GM18868 (cell line): ENCODE data around the gene WDFY2.

Experiments
- ATAC-seq: cut with Tn5 transposase; IDR thresholded peaks from one replicate; pipeline ENCODE4 v1.9.1; 2021; ENCODE audit warnings: mild to moderate bottlenecking, moderate library complexity; ENCODE audit not compliant: unreplicated experiment

The WDFY2 gene

DNA sequence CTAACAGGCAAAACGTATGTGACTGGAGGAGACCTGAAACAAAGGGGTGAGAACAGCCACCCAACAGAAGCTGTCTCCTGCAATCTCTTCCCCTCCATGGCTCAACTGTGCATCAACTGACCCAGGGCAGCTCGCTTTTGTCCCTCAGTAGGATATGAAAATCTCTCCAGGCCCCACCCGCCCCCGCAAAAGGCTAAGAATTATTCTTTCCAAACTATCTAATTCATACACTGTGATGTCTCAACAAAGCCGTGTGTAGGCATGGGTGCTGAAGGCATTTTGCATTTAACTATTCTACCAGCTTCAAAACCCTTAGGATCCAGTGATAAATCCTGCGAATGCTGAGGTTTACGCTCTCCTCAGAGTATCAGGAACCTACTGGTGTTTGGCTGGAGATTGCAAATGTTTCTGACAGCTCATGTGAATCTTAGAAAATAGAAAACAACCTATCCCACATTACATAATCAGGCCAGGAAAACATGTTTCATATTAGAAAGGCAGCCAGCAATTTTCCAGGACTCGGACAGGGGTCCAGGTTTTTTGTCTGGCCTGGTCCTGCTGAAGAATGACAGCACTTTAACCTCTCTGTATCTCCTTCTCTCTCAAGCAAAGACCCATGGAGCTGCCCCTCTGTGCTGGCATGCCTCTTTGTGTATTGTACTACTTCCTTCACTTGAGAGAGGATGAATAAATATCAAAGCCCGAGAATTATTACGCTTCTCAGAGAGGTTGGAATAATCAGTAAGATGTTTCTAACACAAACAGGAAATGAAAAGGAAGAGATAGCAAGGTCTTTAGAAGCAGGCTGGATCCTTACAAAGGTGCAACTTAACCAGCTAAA lies 202.4 kb downstream of the WDFY2 start:
- ATAC-seq: no peak

- ATAC-seq: peak; percentile 74
Observed at GRCh38 chr13:51793570-51794271, 209.5 kb downstream of the WDFY2 start.

DNA sequence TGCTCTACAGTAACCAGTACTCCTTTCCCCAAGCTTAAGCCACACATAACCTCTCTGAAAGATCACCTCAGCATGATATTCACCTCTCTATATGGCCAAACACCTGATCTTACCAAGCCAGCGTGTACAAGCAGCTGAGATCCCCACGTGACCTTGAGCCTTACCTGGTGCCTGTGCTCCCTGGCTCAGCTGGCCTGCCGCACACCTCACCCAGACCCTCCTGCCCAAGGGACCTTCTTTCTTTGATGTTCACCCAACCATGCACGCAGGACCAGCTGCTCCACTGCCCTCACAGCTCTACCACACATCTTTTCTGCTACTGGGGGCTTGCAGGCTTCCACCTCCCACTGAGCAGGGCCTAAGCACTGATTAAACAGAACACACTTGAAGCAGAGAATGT lies 210.7 kb downstream of the WDFY2 start:
- ATAC-seq: no peak

DNA sequence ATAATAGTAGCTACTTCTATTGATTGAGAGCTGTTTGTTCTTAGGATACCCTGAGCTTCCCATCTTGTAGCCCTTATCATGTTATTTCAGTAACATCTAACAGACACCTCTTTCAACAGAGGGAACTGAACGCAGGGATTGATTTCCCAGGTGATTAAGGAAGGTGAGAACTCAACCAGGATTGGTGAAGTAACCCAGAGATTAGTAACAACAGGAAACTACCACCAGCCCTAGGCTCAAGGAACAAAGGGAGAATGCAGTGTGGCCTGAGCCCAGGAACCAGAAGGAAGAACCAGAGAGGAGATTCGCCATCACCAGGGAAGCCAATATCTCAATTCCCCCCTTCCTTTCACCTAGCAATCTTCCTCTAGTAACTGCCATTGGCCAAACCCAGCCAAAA lies 211.2 kb downstream of the WDFY2 start:
- ATAC-seq: no peak

DNA sequence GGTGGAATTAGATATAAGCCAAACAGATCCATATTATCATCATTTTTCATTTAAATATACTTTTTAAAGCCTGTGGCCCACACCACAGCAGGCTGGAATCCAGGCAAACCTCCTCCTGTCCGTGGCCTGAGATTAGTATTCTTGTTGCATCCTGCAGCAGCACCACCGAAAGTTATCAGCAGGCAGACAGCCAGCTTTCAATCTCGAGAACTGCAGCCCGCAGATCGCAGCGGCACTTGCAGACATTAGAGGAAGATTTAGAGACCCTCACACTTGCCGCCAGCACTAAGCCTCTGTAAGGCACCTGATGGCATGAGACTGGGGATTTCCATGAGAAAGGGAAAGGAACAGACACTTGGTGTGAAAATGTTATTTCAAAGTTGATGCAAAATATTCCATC lies 212.3 kb downstream of the WDFY2 start:
- no peak for ATAC-seq

DNA sequence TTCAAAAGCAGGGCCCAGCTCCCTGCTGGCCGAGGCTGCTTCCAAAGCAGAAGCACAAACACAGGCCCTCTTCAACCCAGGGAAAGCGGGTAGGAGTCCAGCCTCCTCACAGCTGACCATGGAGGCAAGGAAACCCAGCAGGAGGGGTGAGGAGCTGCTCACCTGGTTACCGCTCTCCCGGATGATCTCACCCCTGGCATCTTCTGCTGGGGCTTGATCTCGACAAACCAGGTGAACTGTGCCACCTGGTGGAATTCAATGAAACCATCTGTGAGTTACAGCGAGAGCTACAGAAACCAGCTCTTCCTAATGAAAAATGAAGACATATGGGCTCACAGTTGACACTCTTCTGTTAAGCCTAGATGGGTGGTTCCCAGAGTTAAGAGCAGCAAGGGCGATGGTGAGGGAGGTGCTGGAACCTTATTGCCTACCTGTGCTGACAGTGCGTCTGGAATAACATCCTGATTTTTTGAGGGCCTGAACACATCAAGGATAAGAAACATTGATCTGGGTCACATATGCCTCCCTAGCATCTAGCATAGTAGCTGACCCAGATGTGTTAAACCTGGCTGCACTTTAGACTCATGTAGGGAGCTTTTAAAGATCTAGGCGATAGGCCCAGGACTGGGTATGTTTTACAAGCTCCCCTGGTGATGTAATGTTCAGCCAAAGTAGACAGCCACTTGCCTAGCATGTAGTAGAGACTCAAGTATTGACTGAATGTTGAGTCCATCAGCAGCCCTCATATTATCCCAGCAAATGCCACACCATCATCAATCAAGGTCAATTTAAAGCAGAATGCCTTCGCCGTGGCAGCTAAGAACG lies 213.6 kb downstream of the WDFY2 start:
- ATAC-seq: peak; percentile 37

DNA sequence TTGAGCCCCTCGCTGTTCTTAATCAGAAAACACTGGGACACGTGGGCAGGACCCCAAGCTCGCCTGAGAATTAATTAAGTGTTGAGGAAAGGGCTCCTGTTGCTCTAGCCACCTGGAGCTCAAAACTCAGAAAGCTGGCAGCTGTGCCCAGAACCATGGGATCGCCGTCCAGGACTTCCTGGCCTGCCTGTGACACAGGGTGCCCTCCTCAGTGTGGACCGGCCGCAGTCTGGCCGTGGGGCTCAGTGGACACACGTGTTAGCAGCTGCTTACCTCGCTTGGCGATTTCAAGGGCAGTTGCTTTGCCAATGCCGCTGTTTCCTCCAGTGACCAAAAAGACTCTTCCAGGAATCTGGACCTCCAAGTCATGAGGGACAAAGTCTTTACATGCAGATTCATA lies 215.0 kb downstream of the WDFY2 start:
- no peak for ATAC-seq

DNA sequence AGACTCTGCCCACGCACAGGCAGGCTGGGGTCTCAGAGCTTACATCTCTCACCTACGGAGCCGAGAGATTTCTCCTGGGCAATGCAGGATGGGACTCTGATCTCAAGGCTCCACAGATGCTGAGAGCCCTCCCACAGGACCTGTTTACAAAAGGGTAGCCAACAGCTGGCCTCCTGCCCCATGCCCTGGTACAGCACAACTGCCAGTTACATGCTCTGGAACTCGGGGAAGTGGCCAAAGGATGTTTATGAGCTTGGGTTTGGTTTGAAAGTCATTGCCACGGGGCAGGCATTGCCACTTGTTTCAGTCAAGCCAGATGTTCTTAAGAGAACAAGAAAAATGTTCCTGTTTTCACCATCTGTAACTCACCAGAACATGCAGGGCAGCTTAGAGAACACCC lies 216.2 kb downstream of the WDFY2 start:
- ATAC-seq: no peak

DNA sequence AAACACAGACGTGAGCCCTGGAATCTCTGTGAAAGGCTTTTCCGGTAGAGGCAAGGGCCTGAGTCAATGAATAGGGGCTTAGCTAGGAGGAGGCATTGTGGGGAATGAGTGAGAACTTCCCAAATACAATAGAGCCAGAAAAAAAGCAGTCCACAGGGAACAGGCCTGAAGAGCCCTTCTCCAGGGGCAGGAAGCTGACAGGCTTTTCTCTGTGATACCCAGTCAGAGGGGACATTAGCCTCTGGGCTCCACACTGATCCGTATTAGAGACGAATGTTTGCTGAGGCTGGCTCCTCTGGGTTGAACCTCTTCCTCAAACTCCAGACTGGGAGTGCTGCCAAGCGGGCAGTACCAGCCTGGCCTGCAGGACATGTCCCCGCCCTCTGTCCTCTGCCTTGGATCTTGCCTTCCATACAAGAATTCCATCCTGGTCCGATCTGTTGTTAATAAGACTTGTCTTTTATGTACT lies 217.4 kb downstream of the WDFY2 start:
- ATAC-seq: no peak

DNA sequence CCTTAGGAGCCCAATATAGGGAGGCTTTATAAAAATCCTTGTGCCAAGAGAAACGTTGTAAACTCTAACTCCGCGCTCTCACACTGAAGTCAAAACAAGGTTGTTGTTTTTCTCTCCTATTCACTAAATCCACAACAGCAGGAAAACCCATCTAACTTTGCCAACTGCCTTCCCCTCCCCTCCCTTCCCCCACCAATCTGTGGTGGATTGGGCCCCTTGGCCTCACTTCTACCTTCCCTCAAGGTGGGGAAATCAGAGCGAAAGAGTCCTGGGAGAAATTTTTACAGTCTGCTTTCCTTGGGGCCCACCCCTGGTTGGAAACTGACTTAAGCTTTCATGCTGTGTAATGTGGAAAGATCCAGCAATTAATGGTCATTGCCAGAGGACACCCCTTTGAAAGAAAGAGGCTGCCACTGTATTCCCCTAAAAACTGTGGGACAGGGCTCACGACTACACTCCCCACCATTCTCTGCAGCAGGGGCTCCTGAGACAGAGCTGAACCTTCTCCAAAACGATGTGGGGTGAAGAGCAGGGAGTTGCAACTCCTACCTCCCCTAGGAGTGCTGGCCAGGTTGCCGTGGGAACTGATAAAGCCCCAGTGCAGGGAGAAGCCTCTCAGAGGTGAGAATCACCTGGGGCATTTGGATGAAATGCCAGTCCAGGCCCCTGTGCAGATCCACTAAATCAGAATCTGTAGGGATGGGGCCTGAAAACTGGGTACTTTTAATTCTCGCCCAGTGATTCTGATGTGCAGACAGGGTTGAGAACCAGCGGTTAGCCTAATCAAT lies 218.6 kb downstream of the WDFY2 start:
- no peak for ATAC-seq

- ATAC-seq: peak; percentile 88
Observed at GRCh38 chr13:51803422-51804294, 219.4 kb downstream of the WDFY2 start, which contains the start of gene DHRS12. TSS of gene DHRS12 (minus strand) at chr13:51804163. CDS start at chr13:51799659, 4,504 bp downstream.

DNA sequence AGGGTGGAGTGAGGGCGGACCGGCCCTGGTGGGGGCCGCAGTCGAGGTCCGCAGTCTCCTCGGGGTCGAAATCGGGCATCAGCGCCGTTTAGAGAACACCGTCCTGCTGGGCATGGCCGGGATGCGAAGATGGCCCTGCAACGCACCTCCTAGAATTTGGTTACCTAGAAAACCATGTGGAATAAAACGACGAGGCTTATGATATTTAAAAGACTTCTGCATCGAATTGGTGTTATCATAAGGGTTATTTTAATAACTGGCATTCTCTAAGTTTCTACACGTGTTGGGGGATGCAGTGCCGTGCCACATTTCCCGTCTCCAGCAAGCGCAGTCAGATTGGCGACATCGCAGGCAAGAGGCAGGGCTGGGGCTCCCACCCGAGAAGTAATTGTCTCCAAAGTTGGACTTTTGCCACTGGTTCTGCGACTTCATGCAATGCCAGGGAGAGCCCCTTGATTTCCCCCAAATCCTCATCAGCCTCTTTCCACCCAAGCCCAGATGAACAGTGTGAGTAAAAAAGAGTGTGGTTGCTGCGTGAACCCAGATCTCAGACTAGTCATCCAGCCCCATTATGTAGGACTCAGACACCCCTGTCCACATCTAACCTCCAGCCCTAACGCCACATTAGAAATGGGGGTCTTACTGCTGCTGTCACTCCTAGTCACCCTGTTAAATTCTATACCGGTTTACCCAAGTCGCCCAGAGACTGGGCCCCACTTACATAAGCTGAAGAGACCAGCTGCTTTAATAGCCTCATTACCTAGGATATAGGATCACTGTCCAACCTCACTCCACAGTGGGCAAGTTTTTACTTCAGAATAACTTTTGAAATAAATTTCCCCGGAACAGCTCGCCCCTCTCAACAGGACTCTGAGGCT lies 220.3 kb downstream of the WDFY2 start:
- no peak for ATAC-seq

- no peak for ATAC-seq
Observed at GRCh38 chr13:51805313-51805712, 221.1 kb downstream of the WDFY2 start.

GRCh38 chr13:51805925-51806324 lies 221.7 kb downstream of the WDFY2 start:
- ATAC-seq: no peak

DNA sequence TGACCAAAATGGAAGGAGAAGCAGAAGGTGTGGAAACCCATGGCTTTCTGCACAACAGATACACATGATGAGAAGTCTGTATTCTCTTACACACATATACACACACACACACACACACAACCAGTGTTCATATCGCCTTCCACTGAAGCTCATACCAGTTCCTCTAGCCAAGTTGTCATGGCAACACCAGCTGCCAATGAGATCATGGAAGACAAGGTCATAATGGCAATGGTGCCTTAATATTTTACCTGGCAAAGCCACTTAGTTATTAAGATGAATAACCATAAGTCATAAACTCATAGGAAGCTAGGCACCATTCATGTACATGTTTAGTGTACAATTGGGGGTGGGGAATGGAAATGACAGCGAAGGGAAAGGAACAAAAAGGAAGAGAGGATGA lies 222.3 kb downstream of the WDFY2 start:
- no peak for ATAC-seq

DNA sequence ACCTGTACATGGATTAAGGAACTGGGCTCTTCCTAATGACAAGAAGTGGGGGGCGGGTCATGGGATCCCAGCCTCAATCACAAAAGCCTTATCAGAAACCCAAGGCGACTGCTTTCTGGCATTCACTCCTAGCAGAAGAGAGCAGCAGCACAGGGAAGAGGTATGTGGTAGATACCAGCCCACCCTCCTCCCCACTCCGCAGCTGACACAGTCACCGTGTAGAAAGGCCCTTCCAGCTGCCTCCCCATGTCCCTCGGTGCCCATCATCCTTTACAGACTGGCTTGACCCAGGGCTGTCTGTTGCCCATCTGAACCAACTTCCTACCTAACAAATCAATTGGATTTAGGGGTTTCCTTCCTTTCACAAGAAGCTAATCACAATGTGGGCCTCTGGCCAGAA lies 222.8 kb downstream of the WDFY2 start:
- ATAC-seq: no peak

DNA sequence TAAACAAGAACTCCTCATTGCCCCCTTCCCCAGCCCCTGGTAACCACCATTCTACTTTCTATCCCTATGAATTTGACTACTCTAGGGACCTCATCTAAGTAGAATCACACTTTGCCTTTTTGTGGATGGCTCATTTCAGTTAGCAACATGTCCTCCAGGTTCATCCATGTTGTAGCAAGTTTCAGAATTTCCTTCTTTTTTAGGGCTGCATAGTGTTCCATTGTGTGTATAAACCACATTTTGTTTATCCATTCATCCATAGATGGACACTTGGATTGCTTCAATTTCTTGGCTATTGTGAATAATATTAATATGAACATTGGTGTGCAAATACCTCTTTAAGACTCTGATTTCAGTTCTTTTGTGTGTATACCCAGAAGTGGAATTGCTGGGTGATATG lies 224.5 kb downstream of the WDFY2 start:
- no peak for ATAC-seq

DNA sequence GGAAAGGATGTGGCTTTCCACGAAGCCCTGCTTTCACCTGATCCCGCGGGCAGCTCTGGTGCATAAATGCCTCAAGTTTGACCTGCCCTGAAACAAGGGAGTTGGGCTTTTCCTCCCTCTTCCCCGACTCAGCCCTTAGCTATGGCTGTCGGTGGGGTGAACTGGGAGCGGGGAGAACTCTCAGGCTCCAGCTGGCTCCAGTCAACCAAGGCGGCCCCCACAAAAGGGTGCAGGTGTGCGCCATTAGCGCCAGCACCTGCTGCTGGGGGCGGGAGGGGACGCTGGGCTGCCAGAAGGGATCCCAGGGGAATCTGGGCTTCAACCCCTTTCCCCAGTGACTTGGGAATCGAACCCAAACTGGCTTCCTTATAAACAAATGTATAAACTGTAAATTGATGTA lies 226.8 kb downstream of the WDFY2 start:
- no peak for ATAC-seq
